Glomerular endothelial cell (primary cell): Measurements from ENCODE around the gene NCOR2. TPM values are rescaled to one million over a fixed set of nuclear protein-coding genes. Genes with fewer than 3 reads are reported as not detected.

ENCODE experiments used
- DNase-seq: peaks from one replicate; pipeline ENCODE4 v3.0.0-alpha.2; 2011; ENCODE audit warnings: low read depth, low spot score; ENCODE audit errors: extremely low read depth
- total RNA-seq: library from RNA; depleted of rRNA; stranded (reverse); fragments of >200 nt; gene quantifications from 2 replicates; pipeline ENCODE4 v1.2.3, GENCODE V29; 2015

The NCOR2 gene
- total RNA-seq, 1 donor from 2014 or later = 295 TPM

DNA sequence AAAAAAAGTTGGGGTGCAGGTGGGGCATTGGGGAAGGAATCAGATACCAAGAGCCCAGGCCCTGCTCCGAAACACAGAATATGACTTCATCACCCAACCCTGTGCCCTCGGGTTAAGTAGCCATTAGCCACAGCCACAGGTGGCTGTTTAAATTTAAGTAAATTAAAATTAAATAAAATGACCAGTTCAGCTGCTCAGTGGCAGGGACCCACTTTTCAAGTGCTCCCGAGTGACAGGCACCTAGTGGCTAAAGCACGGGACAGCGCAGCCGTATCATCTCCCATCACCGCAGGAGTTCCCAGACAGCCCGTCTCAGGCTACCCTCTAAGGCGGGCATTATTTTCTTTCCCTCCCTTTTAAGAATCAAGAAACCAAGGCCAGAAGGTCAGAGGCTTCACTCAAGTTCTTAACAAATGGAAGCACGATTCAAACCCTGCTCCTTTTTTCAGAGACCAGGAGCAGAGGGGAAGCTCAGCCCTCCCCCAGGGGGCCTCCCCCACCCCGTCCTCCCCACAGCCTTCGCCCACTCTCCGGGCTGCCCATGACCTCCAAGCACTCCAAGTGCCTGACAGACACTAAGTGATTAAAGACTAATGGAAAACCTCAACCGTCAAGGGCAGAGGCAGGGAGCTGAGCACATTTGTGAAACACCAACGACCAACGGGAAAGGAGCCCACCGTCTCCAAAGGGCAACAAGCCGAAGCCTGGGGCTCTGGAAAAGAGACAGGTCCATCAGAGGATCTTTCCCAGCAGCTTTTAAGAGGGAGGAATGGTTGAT is 5.2 kb downstream of the NCOR2 start:
- DNase-seq = no peak

DNA sequence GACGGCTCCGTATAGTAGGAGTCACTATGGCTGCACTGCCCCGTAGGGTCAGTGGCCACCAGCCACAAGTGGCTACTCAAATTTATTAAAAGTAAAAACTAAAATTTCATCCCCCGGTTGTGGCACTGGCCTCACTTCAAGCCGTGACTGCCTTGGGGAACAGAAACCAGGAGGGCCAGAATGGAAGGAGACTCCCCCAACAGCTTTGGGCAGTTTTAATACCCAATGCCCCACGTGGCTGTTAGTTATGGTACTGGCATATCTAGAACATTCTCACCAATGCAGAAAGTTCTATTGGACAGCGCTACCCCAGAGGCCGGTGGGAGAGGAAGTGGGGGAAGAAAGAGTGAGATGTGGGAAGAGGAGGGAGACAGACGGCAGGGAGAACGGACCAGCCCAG is 6.2 kb downstream of the NCOR2 start:
- DNase-seq = no peak

DNA sequence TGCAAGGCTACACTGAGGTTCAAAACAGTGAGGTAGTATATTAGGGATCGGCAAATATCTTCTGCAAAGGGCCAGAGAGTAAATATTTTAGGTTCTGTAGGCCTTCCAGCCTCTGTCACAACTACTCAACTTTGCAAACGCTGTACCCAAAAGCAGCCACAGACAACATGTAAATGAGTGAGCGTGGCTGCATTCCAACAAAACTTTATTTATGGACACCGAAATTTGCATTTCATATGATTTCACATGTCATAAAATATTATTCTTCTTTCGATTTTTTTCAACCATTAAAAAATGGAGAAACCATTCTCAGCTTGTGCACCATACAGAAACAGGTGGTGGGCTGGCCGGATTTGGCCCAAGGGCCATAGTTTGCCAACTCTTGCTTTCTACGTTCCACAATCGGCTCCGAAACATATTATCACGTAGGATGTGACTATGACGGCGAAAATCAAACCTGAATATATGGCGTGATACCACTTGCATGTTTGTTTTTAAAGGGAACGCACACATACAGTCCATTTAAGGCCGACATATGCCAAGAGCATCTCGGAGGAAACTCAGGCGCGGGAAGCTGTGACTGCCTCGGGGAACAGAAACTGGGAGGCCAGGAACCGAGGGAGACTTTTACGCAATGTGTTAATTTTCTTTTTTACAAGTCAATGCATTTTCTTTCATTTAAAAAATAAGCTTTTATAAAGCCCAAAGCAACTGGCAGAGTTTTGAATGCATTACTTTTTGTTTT is 7.1 kb downstream of the NCOR2 start:
- DNase-seq = no peak

GRCh38 chr12:124559182-124560017 is 8.0 kb downstream of the NCOR2 start:
- DNase-seq = no peak

DNA sequence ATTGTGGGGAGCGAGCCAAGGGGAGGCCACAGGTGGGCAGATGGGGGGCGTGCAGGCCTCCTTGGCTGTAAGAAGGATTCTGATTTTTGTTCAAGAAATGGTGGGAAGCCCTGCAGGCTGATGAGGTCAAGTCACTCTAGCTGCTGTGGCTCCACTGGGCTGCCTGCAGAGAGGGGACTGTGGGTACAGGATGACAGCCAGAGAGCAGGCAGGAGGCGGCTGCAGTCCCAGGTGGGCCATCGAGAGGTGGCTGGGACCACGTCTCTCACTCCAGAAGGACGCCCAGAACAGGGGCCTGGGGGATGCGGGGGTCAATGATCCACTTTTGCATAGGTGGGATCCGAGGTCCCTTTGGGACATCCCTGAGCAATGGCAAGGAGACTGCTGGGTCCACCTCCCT is 9.1 kb downstream of the NCOR2 start:
- no peak for DNase-seq

DNA sequence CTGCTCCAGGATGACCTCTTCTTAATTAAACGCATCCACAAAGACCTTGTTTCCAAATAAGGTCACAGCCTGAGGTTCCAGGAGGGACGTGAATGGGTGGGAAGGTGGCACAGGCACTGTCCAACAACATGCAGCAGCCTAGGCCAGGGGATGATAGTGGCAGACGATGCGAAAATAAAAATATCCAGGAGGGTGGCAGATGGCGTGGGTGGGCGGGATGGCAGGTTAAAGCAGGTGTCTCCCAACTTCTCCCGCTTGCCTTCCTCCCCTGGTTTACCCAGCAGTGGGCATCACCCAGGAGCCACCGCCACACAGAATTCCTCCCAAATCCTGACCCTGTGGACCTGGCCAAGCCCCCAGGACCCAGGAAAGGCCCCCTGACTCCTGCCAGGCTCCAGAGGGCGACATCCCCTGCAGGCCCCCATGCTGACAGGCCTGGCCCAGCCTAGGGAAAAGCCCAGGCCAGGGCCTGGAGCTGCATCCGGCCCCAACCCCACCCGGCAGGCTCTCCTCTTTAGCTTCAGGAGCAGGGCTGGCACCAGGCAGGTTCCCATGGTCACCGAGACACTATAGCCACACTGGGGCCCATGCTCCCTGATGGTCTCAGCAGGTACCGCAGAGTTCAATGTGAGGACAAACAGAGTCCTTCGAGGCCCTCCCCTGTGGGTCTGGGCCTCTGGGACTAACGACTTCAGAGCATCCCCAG is 9.7 kb downstream of the NCOR2 start:
- DNase-seq = no peak

DNA sequence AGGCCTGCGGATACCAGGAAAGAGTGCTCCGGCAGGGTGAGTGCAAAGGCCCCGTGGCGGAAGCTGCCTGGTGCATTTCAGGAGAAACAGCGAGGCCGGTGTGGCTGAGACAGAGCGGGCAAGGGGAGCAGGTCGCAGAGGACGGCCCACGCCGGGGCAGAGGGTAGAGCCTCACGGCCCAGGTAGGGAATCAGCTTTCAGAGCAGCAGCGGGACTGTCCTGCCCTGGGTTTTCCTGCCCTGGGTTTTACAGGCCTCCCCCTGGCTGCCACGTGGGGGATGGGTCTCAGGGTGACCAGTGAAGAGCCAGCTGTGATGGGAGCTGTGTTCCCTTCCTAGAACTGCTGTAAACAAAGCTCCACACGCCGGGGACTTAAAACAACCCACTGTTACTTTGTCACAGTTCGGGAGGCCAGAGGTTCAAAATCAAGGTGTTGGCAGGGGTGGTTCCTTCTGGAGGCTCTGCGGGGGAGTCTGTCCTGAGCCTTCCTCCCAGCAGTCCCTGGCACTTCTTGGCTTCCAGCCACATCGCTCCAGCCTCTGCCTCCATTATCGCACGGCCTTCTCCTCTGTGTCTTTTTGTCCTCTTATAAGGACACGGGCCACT is 10.4 kb downstream of the NCOR2 start:
- DNase-seq = no peak

- DNase-seq = no peak
These were observed 11.3 kb downstream of the NCOR2 start for GRCh38 chr12:124556074-124556466.

DNA sequence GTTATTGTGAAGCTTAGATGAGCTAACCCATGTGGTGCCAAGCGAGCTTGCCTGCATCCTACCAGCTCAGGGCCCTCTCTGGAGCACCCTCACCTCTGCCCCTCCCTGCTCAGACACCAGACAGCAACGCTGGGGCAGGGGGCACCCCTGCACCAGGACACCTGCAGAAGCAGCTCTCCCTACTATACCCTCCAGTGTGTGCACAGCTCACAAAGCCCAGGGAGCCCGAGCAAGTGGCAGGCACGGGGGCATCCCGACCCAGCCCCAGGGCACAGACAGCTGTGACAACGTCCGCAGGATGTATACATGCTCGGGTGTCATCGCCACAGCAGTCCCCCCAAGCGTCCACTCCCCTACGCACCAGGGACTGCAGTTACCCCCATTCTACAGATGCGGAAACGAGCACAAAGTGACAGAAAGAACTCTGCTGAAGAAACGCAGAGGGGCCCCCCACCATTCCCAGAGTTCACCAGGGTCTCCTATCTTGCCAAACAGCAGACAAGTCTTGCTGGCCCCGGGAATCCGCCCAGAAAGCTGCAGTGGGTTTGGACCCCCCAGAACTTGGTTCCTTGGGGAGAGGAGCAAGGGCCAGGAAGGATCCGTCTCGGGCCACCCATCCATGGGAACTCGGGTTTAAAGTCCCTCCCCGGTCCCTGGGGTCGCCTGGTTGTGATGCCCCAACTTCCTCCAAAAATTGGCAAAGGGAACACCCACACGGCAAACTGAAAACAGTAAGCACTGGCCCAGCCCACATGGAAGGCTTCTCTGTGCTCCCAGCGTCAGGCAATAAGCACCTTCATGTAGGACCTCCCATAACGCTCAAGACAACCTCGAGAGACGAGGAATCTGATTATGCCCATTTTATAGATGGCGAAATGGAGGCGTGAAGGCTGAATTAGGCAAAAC is 12.0 kb downstream of the NCOR2 start:
- no peak for DNase-seq

DNA sequence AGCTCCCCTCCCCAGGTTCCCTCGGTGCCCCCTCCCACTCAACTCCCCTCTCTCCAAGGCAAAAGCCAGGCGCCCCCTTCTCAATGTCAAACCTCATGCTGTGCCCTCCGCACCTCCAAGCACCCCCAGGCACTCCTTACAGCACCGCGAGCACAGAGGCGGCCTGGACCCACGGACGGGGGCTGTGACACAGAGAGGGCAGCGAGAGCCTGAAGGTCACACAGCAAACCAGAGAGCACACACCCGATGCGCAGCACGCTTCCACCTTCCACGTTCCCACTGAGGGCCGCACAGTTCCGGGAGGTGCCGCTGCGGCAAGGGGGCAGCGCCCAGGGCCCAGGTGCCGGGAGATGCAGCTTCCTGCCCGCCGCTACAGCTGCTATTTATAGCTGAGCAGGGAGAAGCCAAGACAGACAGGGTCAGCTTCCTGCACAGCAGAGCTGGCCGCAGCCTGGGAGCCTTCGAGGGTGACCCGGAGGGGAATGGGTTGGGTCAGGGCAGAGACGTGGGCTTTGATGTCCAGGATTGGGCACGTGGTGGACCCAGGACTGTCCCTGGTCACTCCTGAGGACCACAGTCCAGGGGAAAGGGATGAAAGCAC is 12.9 kb downstream of the NCOR2 start:
- no peak for DNase-seq

DNA sequence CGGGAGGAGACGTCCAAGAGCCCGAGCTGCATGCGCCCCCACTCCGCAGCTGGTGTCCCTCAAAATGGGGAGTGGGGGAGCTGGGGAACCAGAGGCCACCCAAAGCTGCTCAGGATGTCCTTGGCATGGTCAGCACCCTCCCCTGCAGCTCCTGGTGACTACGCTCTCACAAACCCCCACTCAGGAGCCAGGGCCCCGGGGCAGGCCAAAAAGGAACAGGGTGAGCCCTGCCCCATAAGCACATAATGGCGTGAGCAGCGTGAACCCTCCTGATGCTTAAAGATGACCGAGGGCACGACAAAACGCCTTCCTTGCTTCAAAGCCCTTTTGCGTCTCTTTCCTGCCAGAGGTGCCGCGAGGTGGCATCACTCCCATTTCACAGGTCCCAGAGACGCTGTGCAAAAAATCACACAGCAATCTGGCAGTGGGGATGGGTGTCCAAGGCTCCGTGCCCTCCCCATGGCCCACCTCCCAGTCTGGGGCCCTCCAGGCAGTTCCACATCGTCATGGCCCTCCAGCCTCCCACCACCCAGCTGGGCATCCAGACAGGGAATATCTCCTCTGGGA is 13.5 kb downstream of the NCOR2 start:
- DNase-seq = no peak

- no peak for DNase-seq
These were observed 15.9 kb downstream of the NCOR2 start for GRCh38 chr12:124551268-124552144.

DNA sequence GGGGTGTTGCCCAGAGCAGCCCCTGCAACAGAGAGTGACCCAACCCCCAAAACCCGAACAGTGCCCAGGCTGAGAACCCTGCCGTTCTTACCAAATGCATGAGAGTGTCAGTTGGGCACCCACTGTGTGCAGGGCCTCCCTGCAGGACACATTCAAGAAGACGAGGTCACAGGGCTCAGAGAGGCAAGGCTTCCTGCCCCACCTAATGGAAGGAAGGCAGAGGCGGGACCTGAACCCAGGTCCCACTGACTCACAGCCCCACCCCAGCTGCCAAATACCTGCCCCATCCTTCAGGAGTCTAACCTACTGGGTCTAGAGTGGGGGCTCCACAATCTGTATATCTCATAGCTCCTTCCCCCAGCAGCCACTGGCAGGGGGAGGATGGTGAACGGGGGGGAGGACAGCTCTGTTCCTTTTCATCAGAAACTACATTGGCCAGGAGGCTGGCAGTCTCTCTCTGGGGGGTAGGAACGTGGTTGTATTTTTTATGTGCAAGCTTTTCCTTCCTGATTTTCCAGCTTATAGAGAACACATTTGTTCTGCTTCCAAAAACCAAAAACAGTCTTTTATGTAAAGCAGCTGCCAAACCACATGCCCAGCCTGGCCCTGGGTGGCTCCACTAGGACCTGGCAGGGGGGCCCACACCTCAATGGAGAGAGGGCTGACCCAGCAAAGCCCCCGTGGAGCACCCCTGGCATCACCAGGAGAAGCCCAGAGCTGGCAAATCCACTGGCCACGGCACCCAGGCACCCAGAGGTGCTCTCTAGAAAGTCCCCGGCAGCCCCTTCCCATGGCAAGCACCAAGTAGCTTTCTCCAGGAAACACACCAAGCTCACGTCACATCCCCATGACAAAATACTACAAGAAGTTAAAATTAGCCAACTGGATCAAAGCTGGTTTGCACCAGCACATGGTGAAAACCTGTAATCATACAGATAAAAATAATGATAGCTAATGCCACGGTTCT is 17.0 kb downstream of the NCOR2 start:
- no peak for DNase-seq

DNA sequence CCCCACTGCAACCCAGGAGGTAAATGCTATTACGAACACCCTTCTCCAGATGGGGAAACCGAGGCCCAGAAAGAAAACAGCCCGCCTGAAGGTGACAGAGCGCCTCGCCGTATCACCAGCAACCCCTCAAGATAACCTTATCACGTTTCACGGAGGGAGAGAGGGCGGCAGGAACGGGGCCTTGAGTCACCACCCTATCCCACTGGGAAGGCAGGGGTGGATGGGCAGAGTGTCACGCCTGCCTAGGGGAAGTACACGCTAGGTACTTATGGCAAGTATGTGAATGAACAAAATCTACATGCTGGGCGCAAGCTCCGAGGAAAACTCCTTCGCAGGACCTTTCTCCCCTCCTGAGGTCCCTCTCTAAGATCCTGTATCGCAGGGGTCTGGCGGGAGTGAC is 17.8 kb downstream of the NCOR2 start:
- DNase-seq = no peak

GRCh38 chr12:124548854-124549378 is 18.5 kb downstream of the NCOR2 start:
- DNase-seq = no peak

DNA sequence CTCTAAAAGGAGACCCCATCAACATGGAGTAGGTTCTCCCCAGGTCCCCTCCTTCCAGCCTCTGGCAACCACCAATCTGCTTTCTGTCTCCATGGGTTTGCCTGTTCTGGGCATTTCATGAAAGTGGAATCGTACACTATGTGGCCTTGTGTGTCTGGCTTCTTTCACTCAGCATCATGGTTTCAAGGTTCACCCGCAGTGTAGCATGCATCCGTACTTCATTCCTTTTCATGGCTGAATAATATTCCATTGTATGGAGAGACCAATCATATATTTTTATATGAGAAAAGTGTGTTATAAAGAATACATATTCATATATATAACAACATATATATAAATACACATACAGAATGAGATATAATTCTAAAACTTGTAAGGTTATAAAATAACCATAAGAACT is 19.8 kb downstream of the NCOR2 start:
- DNase-seq = no peak
